DND-41 (cell line): Measurements from ENCODE around the gene OR2W1.

Experiments
- ATAC-seq: fragments of 200-7000 bp; cut with Tn5 transposase; 3 replicates; pipeline ENCODE4 v1.9.1; 2021; ENCODE audit warnings: low read depth; ENCODE audit not compliant: insufficient read depth
- DNase-seq: peaks from one replicate; pipeline ENCODE4 v3.0.0-alpha.2; 2020
- H2AFZ ChIP-seq: 2 replicates; pipeline ENCODE4 v1.6.0; 2012; ENCODE audit warnings: low read depth, low read length
- H3K27ac ChIP-seq: 2 replicates; pipeline ENCODE4 v1.5.1; 2012; ENCODE audit warnings: low read length, inconsistent platforms
- H3K27me3 ChIP-seq: fragments of 200-600 bp; sonication (generic); 2 replicates; pipeline ENCODE4 v1.6.0; 2012; ENCODE audit warnings: low read length, mild to moderate bottlenecking, inconsistent platforms; ENCODE audit not compliant: insufficient read depth, poor library complexity
- H3K36me3 ChIP-seq: 2 replicates; pipeline ENCODE4 v1.5.1; 2012; ENCODE audit warnings: low read length, inconsistent platforms; ENCODE audit not compliant: insufficient read depth
- H3K4me1 ChIP-seq: 2 replicates; pipeline ENCODE4 v1.5.1; 2012; ENCODE audit warnings: mild to moderate bottlenecking, low read length; ENCODE audit not compliant: insufficient read depth
- H3K4me2 ChIP-seq: 2 replicates; pipeline ENCODE4 v1.6.0; 2012; ENCODE audit warnings: mild to moderate bottlenecking, moderate library complexity, low read length, inconsistent platforms; ENCODE audit not compliant: insufficient read depth
- H3K4me3 ChIP-seq, 2 experiments: fragments of 200-600 bp in 1 of 2; shearing (Covaris generic) in 1 of 2; 2 replicates each; pipeline ENCODE4 v1.5.1; 2012 to 2016; ENCODE audit warnings: inconsistent platforms in 2 of 2, low read length in 2 of 2, mild to moderate bottlenecking in 2 of 2, low read depth in 1 of 2, moderate library complexity in 1 of 2
- H3K79me2 ChIP-seq: 2 replicates; pipeline ENCODE4 v1.6.0; 2012; ENCODE audit warnings: low read length, inconsistent platforms; ENCODE audit not compliant: insufficient read depth
- H3K9ac ChIP-seq: 2 replicates; pipeline ENCODE4 v1.6.0; 2012; ENCODE audit warnings: low read depth, mild to moderate bottlenecking, inconsistent platforms, low read length, moderate library complexity
- H3K9me3 ChIP-seq: 2 replicates; pipeline ENCODE4 v1.5.1; 2012; ENCODE audit warnings: low read length, moderate library complexity, mild to moderate bottlenecking, inconsistent platforms; ENCODE audit not compliant: insufficient read depth, severe bottlenecking
- H4K20me1 ChIP-seq: 2 replicates; pipeline ENCODE4 v1.6.0; 2012; ENCODE audit warnings: low read length; ENCODE audit not compliant: insufficient read depth
- CTCF ChIP-seq: IDR thresholded peaks from 2 replicates; pipeline ENCODE4 v1.5.1; 2012; ENCODE audit warnings: borderline replicate concordance, low read length, moderate library complexity, mild to moderate bottlenecking; ENCODE audit not compliant: poor library complexity, severe bottlenecking; ENCODE audit errors: extremely low read depth
- EZH2 ChIP-seq: IDR thresholded peaks from 3 replicates; pipeline ENCODE4 v1.6.1; 2012; ENCODE audit warnings: borderline replicate concordance, low read depth, mild to moderate bottlenecking, moderate library complexity, low read length, inconsistent platforms; ENCODE audit not compliant: severe bottlenecking

OR2W1 gene

DNA sequence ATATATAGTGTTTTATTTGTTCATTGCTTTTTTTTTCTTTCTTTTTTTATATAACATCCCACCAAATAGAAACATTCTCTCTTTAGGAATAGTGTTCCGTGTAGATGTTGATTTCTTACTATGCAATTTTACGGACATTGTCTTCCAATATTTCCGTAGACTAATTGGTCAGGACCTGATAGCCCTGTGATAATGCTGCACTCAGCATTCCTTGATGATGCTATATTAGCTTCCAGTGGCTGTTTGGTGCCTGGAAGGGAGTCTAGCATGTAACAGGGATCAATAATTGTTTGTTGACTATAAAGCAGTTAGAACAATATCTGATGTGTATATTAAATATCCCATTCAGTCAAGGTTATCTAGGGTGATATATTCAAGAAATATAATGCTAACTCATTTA is 6.7 kb upstream of the OR2W1 start:
- Histone ChIP-seq H3K9me3 (no peaks in the 10 kb centered on the region), H3K79me2 (no peaks in the 10 kb centered on the region), H3K36me3 (no peaks in the 10 kb centered on the region), H3K27ac (no peak overlapping the region), H4K20me1 (no peaks in the 10 kb centered on the region), H3K9ac (no peak overlapping the region), H3K27me3 (no peaks in the 10 kb centered on the region), H3K4me2 (no peak overlapping the region), H2AFZ (no peak overlapping the region), H3K4me1 (no peaks in the 10 kb centered on the region), H3K4me3 (no peak overlapping the region)
- TF ChIP-seq EZH2 (no peak), CTCF (no peak)
- DNase-seq (no peak), ATAC-seq (no peak)

GRCh38 chr6:29035951-29036350 is 9.0 kb downstream of the OR2W1 start:
- Histone ChIP-seq H3K36me3 (no peaks in the 10 kb centered on the region), H3K4me2 (no peak overlapping the region), H3K27me3 (no peaks in the 10 kb centered on the region), H4K20me1 (no peaks in the 10 kb centered on the region), H3K9ac (no peak overlapping the region), H2AFZ (no peak overlapping the region), H3K4me3 (no peak overlapping the region), H3K79me2 (no peaks in the 10 kb centered on the region), H3K27ac (no peak overlapping the region), H3K9me3 (no peaks in the 10 kb centered on the region), H3K4me1 (no peaks in the 10 kb centered on the region)
- DNase-seq (no peak), ATAC-seq (no peak)
- TF ChIP-seq EZH2 (no peak), CTCF (no peak)

DNA sequence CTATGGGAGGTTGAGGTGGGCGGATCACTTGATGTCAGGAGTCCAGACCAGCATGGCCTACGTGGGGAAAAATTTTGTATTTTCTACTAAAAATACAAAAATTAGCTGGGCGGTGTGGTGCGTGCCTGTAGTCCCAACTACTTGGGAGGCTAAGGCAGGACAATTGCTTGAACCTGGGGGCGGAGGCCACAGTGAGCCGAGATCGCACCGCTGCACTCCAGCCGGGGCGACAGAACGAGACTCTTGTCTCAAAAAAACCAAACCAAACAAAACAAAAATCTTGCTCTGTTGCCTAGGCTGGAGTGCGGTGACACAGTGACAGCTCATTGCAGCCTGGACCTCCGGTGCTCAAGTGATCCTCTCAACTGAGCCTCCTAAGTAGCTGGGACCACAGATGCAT is 16.2 kb downstream of the OR2W1 start:
- Histone ChIP-seq H3K4me1 (no peaks in the 10 kb centered on the region), H3K4me3 (no peak overlapping the region), H3K4me2 (no peak overlapping the region), H3K27ac (no peak overlapping the region), H3K36me3 (no peaks in the 10 kb centered on the region), H3K79me2 (no peaks in the 10 kb centered on the region), H3K27me3 (peaks cover 5% of the 10 kb centered on the region), H2AFZ (no peak overlapping the region), H3K9me3 (no peaks in the 10 kb centered on the region), H4K20me1 (no peaks in the 10 kb centered on the region), H3K9ac (no peak overlapping the region)
- DNase-seq (no peak), ATAC-seq (no peak)
- no peak for TF ChIP-seq EZH2
- TF ChIP-seq CTCF, result no peak
